Measurements from ENCODE around the gene ERAL1.
"Not testable (repeated sequence)": the region's sequence is repeated elsewhere in the genome, so short reads cannot be mapped to it uniquely, and the experiment has no call there.

The ERAL1 gene

DNA sequence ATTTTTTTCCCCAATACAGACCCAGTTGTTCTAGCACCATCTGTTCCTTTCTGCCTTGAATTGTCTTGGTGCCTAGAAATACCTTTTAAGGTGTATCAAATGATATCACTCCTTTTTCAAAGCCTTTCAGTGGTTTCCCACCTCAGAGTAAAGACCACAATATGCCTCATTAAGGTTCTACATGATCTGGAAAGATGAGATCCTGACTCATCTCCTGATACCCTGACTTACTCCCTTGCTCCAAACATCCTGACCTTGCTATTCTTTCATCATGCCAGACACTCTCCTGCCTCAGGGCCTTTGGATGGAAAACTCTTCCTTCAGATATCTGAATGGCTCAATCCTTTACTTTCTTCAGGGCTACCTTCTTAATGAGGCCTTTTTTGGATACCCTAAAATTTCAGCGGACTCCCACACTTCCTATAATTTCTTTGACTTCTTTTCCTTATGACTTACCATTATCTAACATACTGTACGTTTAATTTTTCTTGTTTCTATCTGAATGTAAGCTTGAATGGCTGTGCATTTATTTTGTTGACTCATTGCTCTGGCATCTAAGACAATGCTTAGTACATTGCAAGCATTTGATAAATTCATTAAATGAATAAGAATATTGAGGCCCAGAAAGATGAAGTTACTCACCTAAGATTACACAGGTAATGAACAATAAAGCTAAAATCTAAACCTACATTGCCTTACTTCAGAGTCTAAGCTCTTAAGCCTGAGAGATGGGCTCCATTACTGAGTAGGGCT lies 23.5 kb downstream of the ERAL1 start:
- DNase-seq, result no peak

DNA sequence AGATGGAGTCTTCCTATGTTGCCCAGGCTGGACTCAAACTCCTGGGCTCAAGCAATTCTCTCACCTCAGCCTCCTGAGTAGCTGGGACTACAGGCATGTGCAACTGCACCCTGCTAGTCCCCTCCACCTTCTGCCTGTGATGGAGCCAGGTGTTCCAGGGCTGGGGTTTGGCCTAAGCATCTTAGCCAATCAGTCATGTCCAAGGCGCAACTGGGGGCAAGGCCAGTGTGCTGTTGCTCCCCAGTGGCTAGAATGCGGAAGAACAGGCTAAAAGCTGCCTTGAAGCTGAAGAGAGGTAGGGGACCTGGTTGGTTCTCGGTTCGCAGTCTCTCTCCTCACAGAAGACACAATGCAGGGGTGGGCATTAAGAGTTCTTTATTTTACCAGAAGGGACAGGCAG lies 24.2 kb downstream of the ERAL1 start:
- peak in 2 of 51 donors; percentile 4 to 7 for DNase-seq

DNA sequence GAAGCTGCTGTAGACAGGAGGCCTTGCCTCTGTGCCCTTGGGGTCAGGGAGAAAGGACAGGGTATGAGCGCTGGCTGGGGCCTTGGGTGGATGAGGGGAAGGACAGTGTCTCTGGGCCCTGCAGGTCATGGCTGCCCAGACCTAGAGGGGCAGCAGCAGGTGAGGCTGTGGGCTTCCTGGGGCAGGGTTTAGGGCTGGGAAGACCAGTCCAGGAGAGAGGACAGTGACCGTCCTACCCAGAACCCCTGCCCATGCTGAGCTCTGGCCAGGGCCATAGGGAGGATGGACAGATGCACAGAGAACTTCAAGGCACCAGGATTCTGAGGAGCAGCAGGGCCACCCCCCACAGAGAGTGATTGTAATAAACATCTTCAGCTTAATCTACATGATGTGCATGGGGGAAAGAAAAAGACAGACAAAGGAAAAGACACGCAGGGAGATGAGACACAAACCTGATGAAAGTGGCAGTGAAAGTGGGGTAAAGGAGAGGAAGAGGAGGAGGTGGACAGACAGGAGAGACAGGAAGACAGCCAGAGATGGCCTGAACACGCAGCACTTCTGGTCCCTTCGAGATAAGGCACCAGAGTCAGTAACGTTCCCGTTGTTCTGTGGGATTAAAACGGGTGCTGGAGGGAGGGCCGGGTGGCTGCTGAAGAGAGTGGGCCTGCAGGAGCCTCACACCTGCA lies 25.2 kb downstream of the ERAL1 start:
- DNase-seq, result no peak

DNA sequence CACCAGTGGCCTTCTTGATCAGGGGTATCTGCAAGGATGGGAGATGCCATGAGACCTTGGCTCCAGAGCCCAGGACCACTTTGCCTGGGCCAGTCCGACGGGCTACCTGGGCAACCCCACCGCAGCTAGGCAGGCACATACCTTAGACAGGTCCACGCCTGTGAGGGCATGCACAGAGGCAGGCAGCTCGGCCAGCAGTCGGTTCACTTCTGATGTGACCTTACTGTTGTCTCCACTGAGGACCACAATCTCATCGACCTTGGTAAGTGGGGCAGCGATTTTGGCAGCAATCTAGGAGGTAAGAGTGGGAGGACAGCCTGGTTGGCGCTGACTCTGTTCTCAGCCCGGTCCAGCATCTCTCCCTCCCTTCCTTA lies 25.7 kb downstream of the ERAL1 start:
- DNase-seq, result no peak

DNA sequence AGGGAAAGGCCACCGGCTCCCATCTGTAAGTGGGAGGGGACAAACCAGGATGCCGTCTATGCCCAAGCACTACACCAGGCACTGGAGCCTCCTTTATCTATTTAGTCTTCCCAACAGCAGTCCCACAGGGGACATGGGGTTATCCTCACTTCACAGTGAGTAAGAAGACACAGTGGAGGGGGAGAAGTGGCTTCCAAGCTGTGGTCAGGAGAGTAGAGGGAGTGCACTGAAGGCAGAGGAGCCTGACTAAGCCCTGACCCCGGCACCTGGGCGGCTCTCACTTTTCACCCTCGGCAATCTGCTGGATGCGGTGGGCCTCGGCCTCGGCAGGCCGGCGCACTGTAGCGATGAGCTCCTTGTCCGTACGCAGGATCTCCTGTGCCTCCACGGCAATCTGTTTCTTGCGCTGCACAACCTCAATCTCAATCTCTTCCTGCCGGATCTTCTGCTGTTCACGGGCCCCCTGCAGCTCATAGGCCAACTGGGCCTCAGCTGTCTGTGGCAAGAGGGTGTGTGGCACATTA lies 26.8 kb downstream of the ERAL1 start:
- no peak for DNase-seq

DNA sequence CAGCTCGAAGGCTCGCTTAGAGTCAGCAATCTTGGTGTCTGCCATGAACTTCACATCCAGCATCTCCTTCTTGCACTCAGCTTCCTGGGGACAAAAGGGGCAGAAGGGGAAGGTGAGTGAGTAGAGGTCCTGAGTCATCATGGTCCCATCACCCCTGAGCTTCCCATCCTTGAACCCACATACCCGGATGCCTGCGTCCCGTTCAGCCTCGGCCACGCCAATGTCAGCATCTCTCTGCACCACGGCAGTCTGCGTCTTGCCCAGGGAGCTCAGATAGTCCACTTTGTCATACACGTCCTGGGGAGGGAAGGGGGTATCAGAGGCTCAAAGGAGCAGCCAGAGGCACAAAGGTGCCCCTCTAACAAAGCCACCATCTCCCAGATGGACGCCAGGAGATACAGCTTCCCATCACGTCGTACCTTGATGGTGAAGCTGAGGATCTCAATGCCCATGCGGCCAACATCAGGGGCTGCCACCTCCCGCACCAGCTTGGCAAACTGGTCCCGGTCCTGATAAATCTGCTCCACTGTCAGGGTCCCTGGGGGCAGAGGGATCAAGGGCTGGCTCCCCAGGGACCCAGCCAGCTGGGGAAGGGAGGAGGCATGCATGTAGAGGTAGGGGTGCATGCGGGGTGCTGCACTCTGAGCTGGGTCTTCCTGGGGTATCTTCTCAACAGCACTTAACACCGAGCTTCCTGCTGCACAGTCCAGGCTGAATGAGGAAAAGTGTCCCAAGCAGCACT lies 27.5 kb downstream of the ERAL1 start:
- DNase-seq, result no peak

DNA sequence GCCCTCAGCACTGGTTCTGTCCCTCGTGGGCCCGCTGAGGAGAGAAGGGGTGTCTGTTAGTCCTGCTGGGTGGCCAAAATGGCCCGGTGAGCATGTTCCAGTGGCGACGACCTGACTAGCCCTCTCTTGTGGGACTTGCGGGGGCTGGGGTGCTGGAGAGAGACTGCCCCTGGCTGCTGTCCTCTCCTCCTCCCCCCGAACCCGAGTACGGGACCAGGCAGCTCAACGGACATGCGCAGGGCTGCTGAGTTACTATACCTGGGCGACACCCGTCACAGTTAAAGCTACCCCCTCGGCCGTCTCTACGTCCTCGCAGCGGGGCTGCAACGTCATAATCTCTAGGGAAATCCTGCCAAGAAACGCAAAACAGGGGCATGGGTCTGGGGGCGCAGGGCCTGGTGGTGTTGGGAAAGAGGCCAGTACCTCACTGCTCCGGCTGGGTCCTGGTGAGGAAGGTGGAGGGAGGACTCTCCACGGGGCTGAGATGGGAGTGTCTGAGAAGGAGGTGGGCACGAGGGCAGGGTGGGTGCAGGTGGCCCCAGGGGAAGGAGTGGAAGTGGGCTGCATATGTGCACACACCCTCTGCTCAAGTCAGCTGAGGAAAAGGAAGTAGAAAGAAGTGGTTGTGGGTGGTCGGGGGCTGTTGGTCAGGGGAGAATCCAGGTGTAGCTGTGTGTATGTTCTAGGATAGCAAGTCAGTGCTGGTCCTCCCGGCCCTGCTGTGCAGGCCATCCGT lies 29.3 kb downstream of the ERAL1 start:
- DNase-seq, result no peak

DNA sequence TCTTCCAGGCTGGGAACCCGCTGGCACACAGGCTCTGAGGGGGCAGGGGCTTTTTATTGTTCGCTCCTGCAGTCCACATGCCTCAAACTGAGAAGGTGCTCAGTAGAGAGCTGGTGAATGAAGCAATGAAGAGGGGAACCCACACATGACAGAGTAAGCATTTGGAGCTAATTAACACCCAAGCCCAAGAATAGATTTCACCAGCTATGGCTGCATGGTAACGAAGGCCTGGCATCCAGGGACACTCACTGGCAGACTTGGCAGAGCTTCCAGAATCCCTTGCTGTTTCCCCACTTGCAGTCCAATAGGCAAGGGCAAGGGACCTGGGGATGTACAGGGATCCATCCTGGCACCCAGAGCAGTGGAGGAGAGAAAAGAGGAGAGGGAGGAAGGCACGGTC lies 30.5 kb downstream of the ERAL1 start:
- DNase-seq, result peak in 1 of 51 donors; percentile 11

DNA sequence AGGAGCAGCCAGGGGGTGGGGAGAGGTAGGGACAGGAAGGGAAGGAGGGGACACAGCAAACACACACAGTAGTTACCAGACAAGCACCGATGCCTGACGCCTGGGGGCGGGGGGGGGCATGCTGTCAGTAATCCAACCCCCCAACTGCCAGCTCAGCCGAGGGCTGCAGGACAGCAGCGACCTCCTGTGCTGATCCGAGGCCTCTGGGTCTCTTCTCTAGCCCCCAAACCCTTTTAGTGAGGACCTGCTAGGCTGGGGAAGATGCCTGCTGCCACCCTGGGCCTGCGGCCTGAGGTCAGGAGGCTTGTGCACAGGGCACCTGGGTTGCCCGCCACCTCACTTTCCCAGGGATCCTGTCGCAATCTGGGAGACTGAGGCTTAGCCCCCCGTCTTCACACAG lies 31.1 kb downstream of the ERAL1 start:
- no peak for DNase-seq

DNA sequence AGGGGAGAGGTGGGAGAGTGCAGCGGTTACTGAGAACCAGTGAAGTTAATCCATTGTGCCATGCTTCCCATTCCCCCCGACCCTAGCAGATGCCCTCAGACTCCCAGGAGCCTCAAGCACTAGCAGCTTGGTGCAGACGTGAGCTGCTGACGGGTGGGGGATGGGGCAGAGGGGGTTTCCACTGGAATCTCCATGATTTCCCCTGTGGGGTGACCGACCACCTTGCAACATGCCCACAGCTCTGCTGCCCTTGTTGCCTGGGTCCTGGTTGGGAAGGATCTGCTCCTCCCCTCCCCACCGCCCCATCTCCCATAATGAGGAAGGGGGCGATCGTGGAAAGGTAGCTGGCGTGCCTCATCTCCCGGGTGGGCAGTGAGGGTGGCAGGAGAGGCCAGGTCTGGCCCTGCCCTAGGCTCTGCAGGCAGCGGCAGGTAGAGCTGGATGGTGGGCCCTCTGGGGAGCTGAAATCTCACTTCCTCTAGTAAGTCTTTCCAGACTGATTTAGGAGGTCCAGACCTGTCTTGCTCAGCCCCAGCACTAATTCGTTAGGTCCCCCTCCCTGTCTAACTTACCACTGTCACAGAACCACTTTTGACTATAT lies 33.2 kb downstream of the ERAL1 start:
- no peak for DNase-seq

DNA sequence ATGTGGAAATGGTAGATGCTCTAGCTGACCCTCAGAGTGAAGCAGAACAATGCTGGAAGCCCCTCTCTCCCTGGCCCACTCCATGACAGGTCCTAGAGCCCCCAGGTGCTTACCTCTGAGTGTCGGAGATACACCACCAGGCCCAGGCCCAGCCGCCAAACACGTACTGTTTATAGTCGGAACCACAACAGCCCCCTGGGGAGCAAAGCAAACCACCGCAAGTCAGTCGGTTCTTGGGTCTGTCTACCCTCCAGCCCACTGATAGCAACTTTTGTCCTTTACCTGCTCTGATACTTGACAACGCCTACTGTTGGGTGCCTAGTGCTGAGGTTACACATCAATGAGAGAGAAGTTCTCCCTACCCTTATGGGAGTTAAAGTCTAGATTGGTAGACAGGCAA lies 34.0 kb downstream of the ERAL1 start:
- no peak for DNase-seq

DNA sequence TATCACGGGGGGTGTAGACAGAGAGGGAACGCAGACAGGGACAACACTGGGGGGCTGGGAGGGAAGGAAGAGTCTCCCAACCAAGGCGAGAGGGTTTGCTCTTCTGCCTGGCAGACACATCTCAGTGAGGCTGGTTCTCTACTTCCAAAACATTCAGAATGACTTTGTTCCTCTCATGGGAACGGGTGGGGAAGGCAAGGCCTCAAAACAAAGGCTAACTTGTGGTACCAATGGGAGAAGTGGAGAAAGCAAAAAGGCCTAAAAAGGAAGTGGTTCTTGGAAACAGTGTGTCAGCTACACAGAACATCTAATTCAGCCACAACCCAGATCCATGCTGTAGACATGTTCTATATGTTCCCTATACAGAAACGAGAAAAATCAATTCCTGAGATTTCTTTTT lies 35.2 kb downstream of the ERAL1 start:
- no peak for DNase-seq

DNA sequence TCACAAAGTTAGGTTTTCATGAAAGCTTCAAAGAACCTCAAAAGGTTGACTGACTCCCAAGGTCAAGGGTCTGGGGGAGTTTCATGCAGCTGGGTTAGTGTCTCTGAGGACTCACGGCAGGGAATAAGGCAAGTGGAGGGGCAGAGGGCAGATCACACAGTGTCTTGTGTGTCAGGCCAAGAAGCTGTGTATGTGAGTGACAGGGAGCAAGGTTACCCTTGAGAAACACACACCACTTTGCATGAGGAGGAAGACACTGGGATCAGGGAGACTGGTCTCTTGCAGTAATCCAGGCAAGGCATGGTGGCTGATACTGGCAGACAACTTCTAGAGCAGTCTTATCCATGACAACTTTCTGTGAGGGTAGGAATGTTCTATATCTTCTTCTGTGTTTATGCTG lies 36.4 kb downstream of the ERAL1 start:
- no peak for DNase-seq

DNA sequence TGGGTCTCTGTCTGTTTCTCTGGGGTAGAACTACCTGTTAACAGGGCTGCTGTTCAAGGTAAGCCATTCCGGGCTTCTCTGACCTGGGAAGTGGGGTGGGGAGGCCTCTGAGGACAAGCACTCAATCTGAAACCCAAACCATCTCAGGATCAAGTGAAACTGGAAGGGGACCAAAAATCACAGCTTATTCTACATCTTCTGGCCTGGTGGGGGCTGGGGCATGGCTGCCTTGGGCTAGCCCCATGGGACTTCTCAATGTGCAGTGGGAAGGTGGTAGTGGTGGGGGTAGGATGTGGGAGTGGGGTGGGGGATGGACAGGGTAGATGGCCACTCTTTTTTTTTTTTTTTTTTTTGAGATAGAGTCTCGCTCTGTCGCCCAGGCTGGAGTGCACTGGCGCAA lies 37.2 kb downstream of the ERAL1 start:
- no peak for DNase-seq

DNA sequence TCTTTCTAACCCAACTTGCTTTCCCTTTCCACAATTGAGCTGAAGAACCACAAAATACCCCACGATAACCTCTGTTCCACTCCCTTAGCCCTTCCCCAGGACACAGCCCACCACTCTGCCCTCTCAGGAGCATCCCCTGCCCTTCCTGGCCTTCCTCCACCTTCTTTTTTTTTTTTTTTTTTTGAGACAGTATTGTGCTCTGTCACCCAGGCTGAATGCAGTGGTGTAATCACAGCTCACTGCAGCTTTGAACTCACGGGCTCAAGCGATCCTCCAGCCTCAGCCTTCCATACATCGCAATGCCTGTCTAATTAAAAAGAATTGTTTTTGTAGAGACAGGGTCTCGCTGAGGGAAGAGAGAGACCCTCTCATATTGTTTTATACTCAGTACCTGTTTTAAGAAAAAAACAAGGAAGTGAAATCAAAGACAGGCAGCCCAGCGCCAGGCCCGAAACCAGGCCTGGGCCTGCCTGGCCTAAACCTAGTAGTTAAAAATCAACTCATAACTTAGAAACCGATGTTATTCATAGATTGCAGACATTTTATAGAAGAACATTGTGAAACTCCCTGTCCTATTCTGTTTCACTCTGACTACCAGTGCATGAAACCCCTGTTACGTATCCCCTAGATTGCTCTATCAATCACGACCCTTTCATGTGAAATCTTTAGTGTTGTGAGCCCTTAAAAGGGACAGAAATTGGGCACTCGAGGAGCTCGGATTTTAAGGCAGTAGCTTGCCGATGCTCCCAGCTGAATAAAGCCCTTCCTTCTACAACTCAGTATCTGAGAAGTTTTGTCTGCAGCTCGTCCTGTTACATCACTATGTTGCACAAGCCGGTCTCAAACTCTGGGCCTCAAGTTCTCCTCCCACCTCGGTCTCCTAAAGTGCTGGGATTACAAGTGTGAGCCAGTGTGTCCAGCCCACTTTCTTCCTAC lies 38.7 kb downstream of the ERAL1 start:
- DNase-seq, result not testable (repeated sequence)

DNA sequence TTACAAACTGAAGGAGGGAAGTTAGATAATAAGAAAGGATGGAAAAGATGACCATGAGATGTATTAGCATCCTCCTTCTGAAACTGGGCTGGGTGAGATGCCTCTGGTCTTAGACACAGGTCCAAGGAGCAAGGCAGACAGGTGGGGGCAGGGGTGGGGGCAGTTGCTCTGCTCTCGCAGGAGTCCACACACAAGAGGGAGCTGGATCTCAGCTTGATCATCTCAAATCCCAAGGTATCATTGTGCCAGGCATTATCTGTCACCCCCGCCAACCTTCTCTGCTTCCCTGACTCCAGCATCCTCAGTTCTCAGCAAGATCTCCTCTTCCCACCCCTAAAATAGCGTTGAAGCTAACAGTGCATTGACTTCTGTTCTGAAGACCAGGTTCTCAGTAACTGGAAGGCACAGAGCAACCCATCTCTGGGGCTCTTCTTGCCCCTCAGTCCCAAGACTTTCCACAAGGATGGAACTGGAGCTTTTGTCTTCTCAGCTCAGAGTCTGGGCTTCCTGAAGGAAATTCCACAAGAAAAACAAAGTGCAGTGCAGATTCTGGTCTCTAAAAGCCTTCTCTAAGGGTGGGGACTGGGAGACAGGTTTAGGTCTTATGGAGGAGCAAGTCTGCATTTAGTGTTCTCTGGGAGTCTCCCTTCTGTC lies 41.1 kb downstream of the ERAL1 start:
- no peak for DNase-seq

DNA sequence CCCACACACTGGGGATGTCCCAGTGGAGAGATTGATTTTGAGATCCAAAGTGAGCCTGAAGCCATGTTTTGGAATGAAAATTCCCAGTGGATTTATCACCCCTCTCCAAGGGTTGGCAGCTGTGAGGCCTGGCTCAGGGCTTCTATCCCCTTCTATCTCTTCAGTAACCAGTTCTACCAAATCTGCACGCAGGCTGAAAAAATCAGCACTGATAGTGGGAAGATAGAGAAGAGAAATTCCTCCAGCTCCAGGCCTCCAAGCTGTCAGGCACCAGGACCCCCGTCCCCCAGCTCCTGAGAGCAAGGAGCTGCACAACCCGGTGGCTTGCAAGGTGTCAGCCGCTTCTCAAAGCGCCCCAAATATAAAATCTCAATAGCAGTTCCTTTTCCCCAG lies 41.7 kb downstream of the ERAL1 start:
- DNase-seq, result no peak

DNA sequence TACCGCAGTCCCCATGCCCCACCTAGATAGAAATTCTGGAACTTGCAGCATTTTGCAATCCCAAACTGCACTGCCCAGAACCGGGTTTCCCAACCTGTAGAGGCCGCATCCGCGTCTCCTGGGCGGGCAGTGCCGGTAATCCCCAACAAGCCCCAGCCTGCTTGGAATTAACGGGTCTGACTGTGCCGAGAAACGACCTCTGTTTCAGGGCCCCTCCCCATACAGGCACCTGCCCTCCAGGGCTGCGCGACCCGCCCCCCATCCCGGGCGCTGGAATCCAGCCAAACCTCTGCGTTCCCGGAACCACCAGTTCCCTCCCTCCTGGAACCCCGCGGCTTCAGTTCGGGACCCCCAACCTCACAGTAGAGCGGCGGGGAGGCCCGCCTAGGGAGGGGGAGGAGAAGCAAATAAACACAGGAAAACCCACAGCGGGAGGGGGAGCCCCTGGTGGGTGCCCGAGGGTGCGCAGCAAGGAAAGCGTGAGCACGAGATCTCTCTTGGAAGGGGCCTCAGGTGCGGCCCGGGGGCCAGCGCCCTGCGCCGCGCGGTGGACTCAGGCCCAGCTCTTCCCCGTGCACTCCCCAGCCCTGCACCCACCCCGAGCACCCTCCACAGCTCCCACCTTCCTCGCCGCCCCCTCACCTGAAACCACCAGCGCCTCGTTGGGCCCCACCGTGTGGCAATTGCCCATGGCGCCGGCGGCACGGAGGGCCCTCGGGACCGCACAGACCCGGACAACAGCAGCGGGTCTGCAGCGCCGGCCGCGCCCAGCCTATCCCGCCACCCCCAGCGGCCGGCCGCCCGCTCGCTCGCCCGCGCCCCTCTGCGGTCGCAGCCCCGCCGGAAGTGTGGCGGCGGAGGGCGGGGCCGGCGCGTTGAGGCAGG lies 42.3 kb downstream of the ERAL1 start, which contains the start of gene FLOT2:
TSS of gene FLOT2 (minus strand) at position 850 of the 885 bp plus-strand sequence. CDS start at position 691, 159 bp downstream.
- peak in 42 of 51 donors; percentile 9 to 80 (median 47) for DNase-seq

All from hypothalamus (tissue), 51 donors.